Measurements from ENCODE around the gene ZNF555.

DNA sequence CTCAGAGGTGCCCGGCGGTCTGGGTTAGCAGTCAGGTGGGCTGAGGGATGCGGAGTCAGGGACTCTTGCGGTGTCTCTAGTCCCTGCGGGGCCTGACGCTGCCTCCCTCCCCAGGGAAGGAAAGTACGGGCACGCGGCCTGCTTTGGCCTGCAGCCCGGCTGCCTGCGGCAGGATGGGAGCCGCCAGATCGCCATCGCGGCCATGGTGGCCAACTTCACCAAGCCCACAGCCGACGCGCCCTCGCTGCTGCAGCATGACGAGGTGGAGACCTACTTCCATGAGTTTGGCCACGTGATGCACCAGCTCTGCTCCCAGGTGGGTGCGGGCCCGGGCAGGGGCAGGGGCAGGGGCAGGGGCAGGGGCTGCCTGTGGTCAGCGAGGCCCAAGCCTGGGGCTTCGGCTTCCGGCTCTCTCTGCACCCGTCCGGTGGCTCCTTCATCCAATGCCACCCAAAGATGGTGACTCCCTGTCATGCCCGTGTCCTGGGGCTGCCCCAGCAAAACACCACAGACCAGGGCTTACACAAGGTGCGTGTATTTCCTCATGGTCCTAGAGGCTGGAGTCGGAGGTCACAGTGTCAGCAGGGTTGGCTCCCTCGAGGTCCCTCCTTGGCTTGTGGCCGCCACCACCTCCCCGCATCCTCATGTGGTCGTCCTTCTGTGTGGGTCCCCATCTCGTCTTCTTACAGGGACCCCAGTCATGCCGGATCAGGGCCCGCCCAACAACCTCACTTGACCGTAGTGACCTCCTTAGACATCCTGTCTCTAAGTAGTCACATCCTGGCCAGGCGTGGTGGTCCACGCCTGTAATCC is 32.9 kb upstream of the ZNF555 start:
- TF ChIP-seq, protein P1, sequence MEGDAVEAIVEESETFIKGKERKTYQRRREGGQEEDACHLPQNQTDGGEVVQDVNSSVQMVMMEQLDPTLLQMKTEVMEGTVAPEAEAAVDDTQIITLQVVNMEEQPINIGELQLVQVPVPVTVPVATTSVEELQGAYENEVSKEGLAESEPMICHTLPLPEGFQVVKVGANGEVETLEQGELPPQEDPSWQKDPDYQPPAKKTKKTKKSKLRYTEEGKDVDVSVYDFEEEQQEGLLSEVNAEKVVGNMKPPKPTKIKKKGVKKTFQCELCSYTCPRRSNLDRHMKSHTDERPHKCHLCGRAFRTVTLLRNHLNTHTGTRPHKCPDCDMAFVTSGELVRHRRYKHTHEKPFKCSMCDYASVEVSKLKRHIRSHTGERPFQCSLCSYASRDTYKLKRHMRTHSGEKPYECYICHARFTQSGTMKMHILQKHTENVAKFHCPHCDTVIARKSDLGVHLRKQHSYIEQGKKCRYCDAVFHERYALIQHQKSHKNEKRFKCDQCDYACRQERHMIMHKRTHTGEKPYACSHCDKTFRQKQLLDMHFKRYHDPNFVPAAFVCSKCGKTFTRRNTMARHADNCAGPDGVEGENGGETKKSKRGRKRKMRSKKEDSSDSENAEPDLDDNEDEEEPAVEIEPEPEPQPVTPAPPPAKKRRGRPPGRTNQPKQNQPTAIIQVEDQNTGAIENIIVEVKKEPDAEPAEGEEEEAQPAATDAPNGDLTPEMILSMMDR (IDR thresholded peaks at IDR 0.05), result no peak
- no peak for TF ChIP-seq POLR2A (IDR thresholded peaks at IDR 0.05)
